Gastrocnemius medialis (tissue), 4 donors: ENCODE data around the gene USP6NL.

Source experiments
- CTCF ChIP-seq, 5 experiments: fragments of 450-650 bp in 3 of 5; fragments of 200-600 bp in 2 of 5; sonication (generic) in 2 of 5; IDR thresholded peaks in 4 of 5; conservative IDR thresholded peaks in 1 of 5; 1 replicate in 4 of 5; 2 replicates in 1 of 5; pipeline ENCODE4 v1.5.1; 2016 to 2019; ENCODE audit warnings: antibody characterized with exemption in 5 of 5, mild to moderate bottlenecking in 3 of 5, moderate library complexity in 3 of 5
- POLR2A ChIP-seq, 2 donors: fragments of 450-650 bp; IDR thresholded peaks; one replicate each; pipeline ENCODE4 v1.6.1; 2017; ENCODE audit warnings: antibody characterized with exemption in 2 of 2, mild to moderate bottlenecking in 2 of 2, moderate library complexity in 2 of 2

DNA sequence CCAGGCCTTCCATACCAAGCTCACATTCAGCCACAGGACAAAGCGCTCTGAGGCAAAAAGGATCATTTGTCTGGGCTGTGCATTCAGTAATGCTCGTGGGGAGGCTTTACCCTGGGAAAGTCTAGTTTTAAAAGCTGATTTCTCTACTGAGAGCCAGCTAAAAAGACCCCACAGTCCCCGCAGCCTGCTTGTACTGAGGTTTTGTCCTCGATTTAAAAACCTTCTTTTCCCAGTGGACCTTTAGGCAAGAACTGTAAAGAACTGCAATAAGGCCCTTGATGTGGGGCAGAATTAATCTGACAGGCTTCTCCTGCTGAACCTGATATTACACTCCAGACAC, 180.3 kb downstream of the USP6NL start:
- TF ChIP-seq POLR2A (IDR thresholded peaks at IDR 0.05): no peak
- TF ChIP-seq CTCF (IDR thresholded peaks at IDR 0.05 in 4 of 5, conservative IDR thresholded peaks at IDR 0.05 in 1 of 5): no peak
